Colonic mucosa (tissue), 4 donors: ENCODE data around the gene PRKCE. TPM values are rescaled to one million over a fixed set of nuclear protein-coding genes. Genes with fewer than 3 reads are reported as not detected.
A peak's percentile ranks its signal among the peaks of the same experiment; 100 is the strongest.

ENCODE experiments used
- DNase-seq: peaks from one replicate; pipeline ENCODE4 v3.0.0-alpha.2; 2020
- H3K27ac ChIP-seq: fragments of 200-600 bp; one replicate; pipeline ENCODE4 v1.8.0; 2021
- H3K27me3 ChIP-seq: fragments of 200-600 bp; one replicate; pipeline ENCODE4 v1.8.0; 2021
- H3K36me3 ChIP-seq: fragments of 200-600 bp; one replicate; pipeline ENCODE4 v1.8.0; 2021
- H3K4me1 ChIP-seq: fragments of 200-600 bp; one replicate; pipeline ENCODE4 v1.8.0; 2021; ENCODE audit warnings: mild to moderate bottlenecking
- H3K4me3 ChIP-seq: fragments of 200-600 bp; one replicate; pipeline ENCODE4 v1.8.0; 2021
- H3K9ac ChIP-seq, 2 donors: one replicate each; pipeline ENCODE4 v1.7.0; 2013; ENCODE audit warnings: control low read depth in 2 of 2, low read depth in 2 of 2, low read length in 2 of 2
- H3K9me3 ChIP-seq: fragments of 200-600 bp; one replicate; pipeline ENCODE4 v1.8.0; 2021
- intact Hi-C: fragments of 100-400 bp; cut with DNase I; formaldehyde crosslinking; loops from one replicate; pipeline ENCODE4 v1.14.1; 2022
- total RNA-seq, 2 donors: library from RNA; stranded (reverse); fragmentation: NEBNext Ultra II Directional in 1 of 2; extraction: Animal tissue kit (Norgen Biotek cat#: 25700) in 1 of 2; gene quantifications; one replicate each; pipeline ENCODE4 v1.2.1, GENCODE V29; 2021
- TF ChIP-seq, protein P1 (sequence below): fragments of 200-600 bp; IDR thresholded peaks from one replicate; pipeline ENCODE4 v1.8.0; 2022; ENCODE audit warnings: antibody characterized with exemption, mild to moderate bottlenecking
- donor health status: healthy.
- donor health status: DM: no; HTN: no; CAD: no.
- donor health status: DM: no; HTN: no; CAD: no.

The PRKCE gene
- total RNA-seq, 2 donors from 2014 or later: 17.5 to 25.8 TPM

DNA sequence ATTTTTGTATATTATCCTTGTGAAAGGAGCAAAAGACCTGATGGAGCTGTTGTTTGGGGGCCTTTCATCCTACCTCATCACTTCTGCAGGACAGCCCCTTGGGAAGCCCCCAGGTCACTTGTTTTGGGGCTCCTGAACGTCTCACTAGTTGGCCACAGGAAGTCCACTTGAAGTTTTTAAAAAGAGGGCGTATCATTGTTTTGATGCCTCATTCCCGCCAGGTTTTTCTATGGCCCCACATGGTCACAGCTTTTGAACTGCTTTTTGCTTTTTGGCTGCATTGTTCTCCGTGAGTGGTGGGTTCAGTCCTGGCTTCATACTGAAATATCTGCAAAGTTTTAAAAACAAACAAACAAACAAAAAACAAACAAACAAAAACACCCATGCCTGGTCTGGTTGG, 216.3 kb downstream of the PRKCE start:
- H3K27me3 ChIP-seq: no peaks in the 10 kb centered on the region
- H3K36me3 ChIP-seq: no peaks in the 10 kb centered on the region
- TF ChIP-seq, protein P1, sequence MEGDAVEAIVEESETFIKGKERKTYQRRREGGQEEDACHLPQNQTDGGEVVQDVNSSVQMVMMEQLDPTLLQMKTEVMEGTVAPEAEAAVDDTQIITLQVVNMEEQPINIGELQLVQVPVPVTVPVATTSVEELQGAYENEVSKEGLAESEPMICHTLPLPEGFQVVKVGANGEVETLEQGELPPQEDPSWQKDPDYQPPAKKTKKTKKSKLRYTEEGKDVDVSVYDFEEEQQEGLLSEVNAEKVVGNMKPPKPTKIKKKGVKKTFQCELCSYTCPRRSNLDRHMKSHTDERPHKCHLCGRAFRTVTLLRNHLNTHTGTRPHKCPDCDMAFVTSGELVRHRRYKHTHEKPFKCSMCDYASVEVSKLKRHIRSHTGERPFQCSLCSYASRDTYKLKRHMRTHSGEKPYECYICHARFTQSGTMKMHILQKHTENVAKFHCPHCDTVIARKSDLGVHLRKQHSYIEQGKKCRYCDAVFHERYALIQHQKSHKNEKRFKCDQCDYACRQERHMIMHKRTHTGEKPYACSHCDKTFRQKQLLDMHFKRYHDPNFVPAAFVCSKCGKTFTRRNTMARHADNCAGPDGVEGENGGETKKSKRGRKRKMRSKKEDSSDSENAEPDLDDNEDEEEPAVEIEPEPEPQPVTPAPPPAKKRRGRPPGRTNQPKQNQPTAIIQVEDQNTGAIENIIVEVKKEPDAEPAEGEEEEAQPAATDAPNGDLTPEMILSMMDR: no peak
- H3K9me3 ChIP-seq: no peaks in the 10 kb centered on the region
- H3K27ac ChIP-seq: no peak overlapping the region
- H3K4me3 ChIP-seq: no peak overlapping the region
- intact Hi-C loops: no loop called here
- H3K9ac ChIP-seq: no peak overlapping the region
- DNase-seq: no peak
- H3K4me1 ChIP-seq: no peaks in the 10 kb centered on the region

DNA sequence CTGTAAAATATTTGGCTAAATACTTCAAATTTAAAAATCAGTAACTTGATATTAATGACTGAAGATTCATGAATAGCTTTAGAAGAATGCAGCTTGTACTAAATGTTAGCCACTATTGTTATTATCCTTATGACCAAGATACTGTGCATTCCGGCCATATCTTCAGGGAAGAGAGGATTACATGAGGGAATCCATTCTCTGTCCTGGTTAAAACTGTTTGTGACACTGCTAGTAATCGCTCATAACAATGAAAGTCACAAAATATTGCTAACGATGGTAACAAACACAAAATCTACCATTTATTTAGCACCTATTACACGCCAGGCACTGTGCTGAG, 217.7 kb downstream of the PRKCE start:
- Histone ChIP-seq H3K4me1 (no peaks in the 10 kb centered on the region), H3K4me3 (no peak overlapping the region), H3K27me3 (no peaks in the 10 kb centered on the region), H3K9me3 (no peaks in the 10 kb centered on the region), H3K36me3 (no peaks in the 10 kb centered on the region), H3K27ac (no peak overlapping the region), H3K9ac (no peak overlapping the region)
- intact Hi-C loops: no loop called here
- TF ChIP-seq, protein P1: no peak
- no peak for DNase-seq

DNA sequence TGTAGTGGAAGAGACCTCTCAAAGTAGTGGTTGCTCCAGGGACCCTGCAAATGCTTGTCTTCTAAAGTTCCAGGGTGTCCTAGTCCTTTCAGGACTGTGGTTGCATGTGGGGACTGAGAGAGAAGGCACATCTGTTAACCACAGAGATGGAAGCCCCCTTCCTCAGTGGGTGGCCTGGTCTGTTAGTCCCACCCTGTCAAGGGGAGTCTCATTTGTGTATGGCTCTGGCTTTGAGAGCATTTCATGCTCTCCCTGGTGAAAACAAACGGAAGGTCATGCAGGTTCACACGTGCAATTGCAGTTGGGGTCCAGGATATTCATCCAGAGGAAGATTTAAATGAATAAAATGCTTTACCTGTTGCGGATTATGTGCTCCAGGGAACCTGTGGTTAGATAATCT, 219.6 kb downstream of the PRKCE start:
- TF ChIP-seq, protein P1: no peak
- no peaks in the 10 kb centered on the region for H3K9me3 ChIP-seq
- intact Hi-C loops: no loop called here

DNA sequence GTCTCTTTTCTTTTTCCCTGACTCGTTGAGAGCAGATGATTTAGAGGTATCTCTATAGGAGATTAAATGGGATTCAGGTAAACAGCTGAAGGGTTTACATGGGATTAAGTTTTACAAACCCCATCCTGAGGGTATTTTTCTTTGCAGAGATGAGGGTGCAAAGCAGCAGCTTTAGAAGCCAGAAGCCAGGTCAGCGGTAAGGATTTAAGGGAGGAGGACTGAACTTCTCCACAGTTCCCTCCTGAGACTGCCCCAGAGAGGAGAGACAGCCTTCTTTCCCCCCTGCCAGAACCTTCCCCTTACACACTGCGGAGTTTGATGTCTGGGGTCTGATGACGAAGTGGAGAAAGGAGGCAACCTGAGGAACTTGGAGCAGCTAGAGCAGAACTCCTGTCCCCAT, 220.1 kb downstream of the PRKCE start:
- intact Hi-C loops: no loop called here
- TF ChIP-seq, protein P1: no peak
- Histone ChIP-seq H3K4me3 (no peak overlapping the region), H3K27me3 (no peaks in the 10 kb centered on the region), H3K36me3 (no peaks in the 10 kb centered on the region), H3K27ac (no peak overlapping the region), H3K9me3 (peaks cover 2% of the 10 kb centered on the region), H3K9ac (no peak overlapping the region), H3K4me1 (no peaks in the 10 kb centered on the region)
- DNase-seq: no peak

More for the DNA sequence above, 219.6 kb downstream of the PRKCE start:
- Histone ChIP-seq H3K27me3 (no peaks in the 10 kb centered on the region), H3K36me3 (no peaks in the 10 kb centered on the region), H3K4me1 (no peaks in the 10 kb centered on the region), H3K27ac (no peak overlapping the region), H3K9ac (no peak overlapping the region), H3K4me3 (no peak overlapping the region)
- DNase-seq: no peak

DNA sequence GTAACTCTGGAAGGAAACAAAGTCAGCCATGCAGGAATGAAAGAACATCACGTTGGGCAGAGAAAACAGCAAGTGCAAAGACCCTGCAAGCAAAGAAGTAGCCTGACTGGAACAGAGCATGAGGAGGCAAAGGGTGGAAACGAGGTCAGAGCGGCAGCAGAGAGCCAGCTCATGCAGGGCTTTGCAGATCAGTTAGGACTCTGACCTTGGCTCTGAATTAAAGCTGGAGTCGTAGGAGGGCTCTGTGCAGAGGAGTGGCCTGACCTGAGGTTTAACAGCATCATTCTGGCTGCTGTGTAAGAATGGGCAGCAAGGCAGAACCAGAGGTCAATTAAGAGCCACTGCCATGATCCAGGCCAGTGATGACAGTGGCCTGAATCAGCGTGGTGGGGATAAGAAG, 220.7 kb downstream of the PRKCE start:
- Histone ChIP-seq H3K9ac (no peak overlapping the region), H3K27me3 (no peaks in the 10 kb centered on the region), H3K4me1 (no peaks in the 10 kb centered on the region), H3K36me3 (no peaks in the 10 kb centered on the region), H3K9me3 (peaks cover 5% of the 10 kb centered on the region), H3K4me3 (no peak overlapping the region), H3K27ac (no peak overlapping the region)
- intact Hi-C loops: no loop called here
- TF ChIP-seq, protein P1: no peak
- no peak for DNase-seq

DNA sequence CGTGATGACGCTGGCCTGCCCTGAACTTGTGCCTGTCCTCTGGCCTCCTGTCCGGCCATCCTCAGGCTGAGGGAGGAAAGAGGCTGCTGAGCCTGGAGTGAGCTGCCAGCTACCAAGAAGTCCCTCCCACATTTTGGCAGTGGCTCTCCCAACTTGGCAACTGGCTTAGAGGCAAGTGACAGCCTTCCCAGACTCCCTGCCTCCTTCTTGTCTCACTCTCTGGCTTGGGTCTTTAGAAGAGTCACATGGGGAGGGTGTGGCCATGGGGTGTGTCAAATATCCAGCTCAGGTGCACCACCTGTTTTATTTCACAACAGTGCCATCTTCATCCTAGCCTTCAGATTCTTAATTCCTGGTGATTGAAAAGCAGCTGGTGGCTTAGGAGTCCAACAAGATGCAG, 222.9 kb downstream of the PRKCE start:
- H3K27me3 ChIP-seq: no peaks in the 10 kb centered on the region
- H3K27ac ChIP-seq: no peak overlapping the region
- TF ChIP-seq, protein P1: no peak
- H3K9me3 ChIP-seq: peaks cover 5% of the 10 kb centered on the region
- H3K4me3 ChIP-seq: no peak overlapping the region
- DNase-seq: peak; percentile 51
- intact Hi-C loops: no loop called here
- no peaks in the 10 kb centered on the region for H3K4me1 ChIP-seq
- no peaks in the 10 kb centered on the region for H3K36me3 ChIP-seq
- H3K9ac ChIP-seq: no peak overlapping the region
